Ovary (tissue), 9 donors: ENCODE results near the gene SEMA3C. TPM values are rescaled to one million over a fixed set of nuclear protein-coding genes. Genes with fewer than 3 reads are reported as not detected.

Experiments used
- DNase-seq, 5 donors: peaks; one replicate each; pipeline ENCODE4 v3.0.0-alpha.2; 2019 to 2020
- H3K27ac ChIP-seq, 2 donors: fragments of 200-600 bp; one replicate each; pipeline versions ENCODE4 v1.5.1 to v1.8.0; 2019 to 2022
- H3K27me3 ChIP-seq: fragments of 200-600 bp; one replicate; pipeline ENCODE4 v1.8.0; 2022
- H3K36me3 ChIP-seq: fragments of 200-600 bp; sonication (generic); one replicate; pipeline ENCODE4 v1.5.1; 2019
- H3K4me1 ChIP-seq: one replicate; pipeline ENCODE4 v1.8.1; 2013; ENCODE audit warnings: mild to moderate bottlenecking, moderate library complexity; ENCODE audit not compliant: insufficient read depth
- H3K4me3 ChIP-seq: fragments of 200-600 bp; sonication (generic); one replicate; pipeline ENCODE4 v1.5.1; 2017
- H3K9me3 ChIP-seq, 2 donors: fragments of 200-600 bp in 1 of 2; sonication (generic) in 1 of 2; one replicate each; pipeline versions ENCODE4 v1.5.1 to v1.8.1; 2013 to 2019; ENCODE audit warnings: mild to moderate bottlenecking in 1 of 2, moderate library complexity in 1 of 2
- EP300 ChIP-seq: sonication (generic); formaldehyde crosslinking; IDR thresholded peaks from one replicate; pipeline ENCODE4 v1.6.1; 2017; ENCODE audit warnings: antibody characterized with exemption
- POLR2A ChIP-seq: fragments of 450-650 bp; IDR thresholded peaks from one replicate; pipeline ENCODE4 v1.6.1; 2017; ENCODE audit warnings: antibody characterized with exemption, mild to moderate bottlenecking, moderate library complexity
- WGBS, 3 donors: extraction: QIAGEN DNeasy Blood & Tissue Kit in 1 of 3; methylation state at CpG; one replicate each; pipeline versions ENCODE4 v1.1.5 to v1.1.7; 2013 to 2017; 5-methylcytosine and 5-hydroxymethylcytosine counted together
- intact Hi-C, 4 donors: fragments of 100-400 bp; cut with DNase I; formaldehyde crosslinking; loops; one replicate each; pipeline versions ENCODE4 v1.11.0 to v1.15.1; 2022 to 2023
- polyA plus RNA-seq, 2 donors: library from polyadenylated mRNA; stranded (reverse); fragments of 200-250 nt in 1 of 2; fragments of 350-450 nt in 1 of 2; fragmentation: Illumina TruSeq in 1 of 2; extraction: RNeasy Lipid Tissue Mini Kit (QIAGEN cat#74804) in 1 of 2; gene quantifications; one replicate each; pipeline ENCODE4 v1.2.3, GENCODE V29; 2013 to 2014
- total RNA-seq, 7 donors: library from RNA; depleted of rRNA in 2 of 7; stranded (reverse); fragments of >200 nt in 2 of 7; fragmentation: NEBNext Ultra II Directional in 3 of 7; extraction: Animal tissue kit (Norgen Biotek cat#: 25700) in 3 of 7; gene quantifications; one replicate each; pipeline versions ENCODE4 v1.1.0 to v1.2.4, GENCODE V29; 2016 to 2023
- TF ChIP-seq, protein P1 (sequence below), 3 donors: fragments of 450-650 bp in 2 of 3; fragments of 200-600 bp in 1 of 3; IDR thresholded peaks; one replicate each; pipeline versions ENCODE4 v1.5.1 to v1.8.0; 2016 to 2022; ENCODE audit warnings: antibody characterized with exemption in 3 of 3, mild to moderate bottlenecking in 1 of 3
- donor health status: DM: no; HTN: no; CAD: no; lungs with moderate emphysema.
- donor health status: DM: no; HTN: no; CAD: no.
- donor health status: Bipolar disorder and iron deficiency.
- donor health status: DM: yes; HTN: yes; CAD: no.
- donor health status: DM: no; HTN: no; CAD: no.
- donor health status: DM: yes; HTN: yes; CAD: no.

Gene SEMA3C
- total and polyA plus RNA-seq, 9 donors, result 20.1 to 91.9 (median 53.5) TPM

DNA sequence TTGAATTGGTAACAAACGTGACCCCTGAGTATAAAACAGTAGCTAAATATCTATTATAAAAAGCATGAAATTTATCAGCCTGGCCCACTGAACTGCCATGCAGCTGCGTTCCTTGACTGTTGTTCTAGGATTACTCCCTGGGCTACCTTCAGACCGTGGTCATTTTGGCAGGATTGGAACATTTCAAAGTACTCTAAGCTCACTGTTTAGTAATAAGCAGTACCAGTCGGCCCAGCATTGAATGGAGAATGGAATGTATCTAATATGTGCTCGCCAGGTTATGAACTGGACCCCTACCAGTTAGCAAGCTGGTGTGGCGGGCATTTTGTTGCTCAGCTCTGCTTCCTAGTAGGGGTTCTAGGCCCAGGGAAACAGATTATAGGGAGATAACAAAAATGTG, 112.2 kb downstream of the SEMA3C start:
- no peaks in the 10 kb centered on the region for H3K36me3 ChIP-seq
- no peak for DNase-seq
- no peak overlapping the region for H3K27ac ChIP-seq
- no peaks in the 10 kb centered on the region for H3K27me3 ChIP-seq
- WGBS, 3 donors, result 67 to 70% (median 70%) methylated on average over 6 of the region's 6 CpGs
- no peaks in the 10 kb centered on the region for H3K9me3 ChIP-seq
- H3K4me3 ChIP-seq, result no peak overlapping the region
- no peaks in the 10 kb centered on the region for H3K4me1 ChIP-seq
- intact Hi-C loops, result no loop called here
- TF ChIP-seq POLR2A, result no peak
- no peak for TF ChIP-seq EP300
- TF ChIP-seq, protein P1, sequence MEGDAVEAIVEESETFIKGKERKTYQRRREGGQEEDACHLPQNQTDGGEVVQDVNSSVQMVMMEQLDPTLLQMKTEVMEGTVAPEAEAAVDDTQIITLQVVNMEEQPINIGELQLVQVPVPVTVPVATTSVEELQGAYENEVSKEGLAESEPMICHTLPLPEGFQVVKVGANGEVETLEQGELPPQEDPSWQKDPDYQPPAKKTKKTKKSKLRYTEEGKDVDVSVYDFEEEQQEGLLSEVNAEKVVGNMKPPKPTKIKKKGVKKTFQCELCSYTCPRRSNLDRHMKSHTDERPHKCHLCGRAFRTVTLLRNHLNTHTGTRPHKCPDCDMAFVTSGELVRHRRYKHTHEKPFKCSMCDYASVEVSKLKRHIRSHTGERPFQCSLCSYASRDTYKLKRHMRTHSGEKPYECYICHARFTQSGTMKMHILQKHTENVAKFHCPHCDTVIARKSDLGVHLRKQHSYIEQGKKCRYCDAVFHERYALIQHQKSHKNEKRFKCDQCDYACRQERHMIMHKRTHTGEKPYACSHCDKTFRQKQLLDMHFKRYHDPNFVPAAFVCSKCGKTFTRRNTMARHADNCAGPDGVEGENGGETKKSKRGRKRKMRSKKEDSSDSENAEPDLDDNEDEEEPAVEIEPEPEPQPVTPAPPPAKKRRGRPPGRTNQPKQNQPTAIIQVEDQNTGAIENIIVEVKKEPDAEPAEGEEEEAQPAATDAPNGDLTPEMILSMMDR (IDR thresholded peaks at IDR 0.05), result no peak

DNA sequence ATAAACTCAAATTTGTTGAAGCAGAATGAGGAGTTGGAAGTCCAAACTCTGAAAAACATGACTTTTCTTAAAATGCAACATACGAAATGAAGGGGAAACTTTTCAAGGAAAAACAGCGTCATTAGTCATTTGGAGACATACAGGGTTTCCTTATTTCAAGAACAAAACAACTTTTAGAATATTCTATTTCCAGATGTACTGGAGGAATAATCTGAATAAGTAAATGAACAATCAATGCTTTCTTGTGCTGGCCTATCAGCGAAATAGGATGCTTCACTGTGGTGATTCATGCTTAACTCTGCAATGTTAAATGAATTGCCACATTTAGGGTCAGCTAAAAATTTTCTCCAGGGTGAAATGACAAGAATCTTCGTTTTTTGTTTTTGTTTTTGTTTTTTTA, 114.3 kb downstream of the SEMA3C start:
- H3K27ac ChIP-seq, result no peak overlapping the region
- H3K27me3 ChIP-seq, result no peaks in the 10 kb centered on the region
- TF ChIP-seq POLR2A (no peak), EP300 (no peak)
- TF ChIP-seq, protein P1 (IDR thresholded peaks at IDR 0.05), result no peak
- H3K4me3 ChIP-seq, result no peak overlapping the region
- intact Hi-C loops, result no loop called here
- H3K36me3 ChIP-seq, result no peaks in the 10 kb centered on the region
- no peak for DNase-seq
- WGBS, 3 donors, result 89 to 93% (median 90%) methylated on average over 4 of the region's 4 CpGs
- no peaks in the 10 kb centered on the region for H3K4me1 ChIP-seq
- no peaks in the 10 kb centered on the region for H3K9me3 ChIP-seq

DNA sequence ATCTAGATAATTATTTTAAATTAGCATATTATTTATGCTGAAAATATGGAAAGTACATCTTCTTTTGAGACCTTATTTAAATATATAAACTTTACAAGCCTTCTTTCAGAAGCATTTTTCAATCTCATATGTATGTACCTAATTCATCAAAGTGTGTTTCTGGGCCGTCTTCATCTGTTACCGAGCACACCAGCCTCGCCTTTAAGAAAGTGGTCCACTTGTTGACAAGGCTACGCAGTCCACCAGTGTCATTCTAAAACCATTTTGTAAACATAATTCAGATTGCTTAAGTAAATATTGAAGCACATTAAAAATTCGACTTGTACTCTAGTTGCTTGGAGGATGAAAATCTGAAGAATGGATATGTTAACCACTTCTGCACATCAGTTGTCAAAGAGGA, 116.3 kb downstream of the SEMA3C start:
- Histone ChIP-seq H3K9me3 (no peaks in the 10 kb centered on the region), H3K4me3 (no peak overlapping the region), H3K27ac (no peak overlapping the region), H3K36me3 (no peaks in the 10 kb centered on the region), H3K4me1 (no peaks in the 10 kb centered on the region), H3K27me3 (no peaks in the 10 kb centered on the region)
- TF ChIP-seq POLR2A (no peak), EP300 (no peak)
- TF ChIP-seq, protein P1 (IDR thresholded peaks at IDR 0.05), result no peak
- DNase-seq, result no peak
- intact Hi-C loops, result no loop called here
- WGBS, 3 donors, result 91 to 94% (median 91%) methylated on average over 5 of the region's 5 CpGs

DNA sequence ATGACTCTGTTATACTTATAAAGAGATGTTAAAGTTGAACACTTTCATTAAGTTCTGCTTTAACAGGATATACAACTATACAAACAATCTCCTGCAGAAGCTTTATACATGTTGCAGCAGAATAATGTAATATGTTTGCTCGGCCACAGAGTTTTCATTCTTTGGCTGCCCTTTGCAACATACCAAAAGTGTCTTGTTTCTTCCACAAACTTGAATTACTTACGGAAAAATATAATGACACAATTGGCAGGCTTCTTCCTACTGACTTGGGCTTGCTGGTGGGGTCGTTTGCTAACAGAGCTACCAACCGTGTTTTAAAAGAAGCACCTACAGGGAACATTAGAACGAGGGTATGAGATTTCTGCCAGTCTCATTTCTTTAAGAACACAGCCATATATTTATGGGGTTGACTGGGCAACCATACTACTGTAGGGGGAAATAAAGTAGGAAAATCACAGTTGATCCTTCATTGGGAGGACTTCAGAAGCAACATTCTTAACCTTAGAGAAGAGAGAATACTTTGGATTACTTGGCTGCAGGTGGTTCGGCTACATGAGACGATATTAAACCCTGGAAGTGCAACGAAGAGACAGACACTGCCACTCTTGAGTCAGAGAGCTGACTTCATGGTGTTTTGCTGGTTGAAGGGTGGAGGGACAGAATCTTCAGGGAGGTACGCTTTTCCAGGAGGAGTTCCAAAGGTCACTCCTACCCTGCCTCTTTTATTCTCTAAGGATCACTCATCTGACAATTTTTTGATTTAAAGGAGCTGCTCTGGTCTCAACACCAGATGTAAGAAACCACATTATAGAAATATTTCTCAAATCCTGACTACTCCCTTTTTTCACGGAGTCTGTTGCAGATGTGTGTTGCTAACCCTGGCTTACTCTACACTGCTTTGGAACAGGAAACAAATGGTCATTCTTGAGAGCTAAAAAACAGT, 123.9 kb downstream of the SEMA3C start:
- Histone ChIP-seq H3K36me3 (no peaks in the 10 kb centered on the region), H3K4me3 (no peak overlapping the region), H3K9me3 (no peaks in the 10 kb centered on the region), H3K4me1 (peaks cover 8% of the 10 kb centered on the region), H3K27me3 (no peaks in the 10 kb centered on the region), H3K27ac (peak overlapping the region in 1 of 2 donors; percentile 44)
- no peak for DNase-seq
- TF ChIP-seq POLR2A (no peak), EP300 (no peak)
- TF ChIP-seq, protein P1 (IDR thresholded peaks at IDR 0.05), result no peak
- WGBS, 3 donors, result 10 to 20% (median 17%) methylated on average over 10 of the region's 10 CpGs
- intact Hi-C loops, result no loop called here
